SU-DHL-6 (cell line): Measurements from ENCODE around the gene CELF3.

Experiments
- H2AFZ ChIP-seq: fragments of 200-600 bp; sonication (generic); 2 replicates; pipeline ENCODE4 v1.6.1; 2014; ENCODE audit warnings: low read depth, mild to moderate bottlenecking, moderate library complexity, mixed read lengths, antibody characterized with exemption, low read length; ENCODE audit not compliant: severe bottlenecking
- H3F3A ChIP-seq: fragments of 200-600 bp; shearing (Covaris generic); 2 replicates; pipeline ENCODE4 v1.6.0; 2016; ENCODE audit warnings: antibody characterized with exemption, mild to moderate bottlenecking; ENCODE audit not compliant: insufficient read depth
- H3K27ac ChIP-seq: fragments of 200-600 bp; sonication (generic); 2 replicates; pipeline ENCODE4 v1.5.1; 2016; ENCODE audit warnings: low read depth, mild to moderate bottlenecking, low read length, moderate library complexity, mixed read lengths
- H3K27me3 ChIP-seq: fragments of 200-600 bp; sonication (generic), shearing (Covaris generic); 2 replicates; pipeline ENCODE4 v1.6.0; 2014; ENCODE audit warnings: mild to moderate bottlenecking, low read length
- H3K36me3 ChIP-seq: fragments of 200-600 bp; sonication (generic); 2 replicates; pipeline ENCODE4 v1.6.1; 2014; ENCODE audit warnings: mild to moderate bottlenecking, low read length, mixed read lengths
- H3K4me2 ChIP-seq: fragments of 300-600, 200-600 bp; shearing (Covaris generic), sonication (generic); 2 replicates; pipeline ENCODE4 v1.6.0; 2014; ENCODE audit warnings: low read length, low read depth, mild to moderate bottlenecking; ENCODE audit not compliant: poor library complexity, severe bottlenecking
- H3K4me3 ChIP-seq: fragments of 200-600 bp; sonication (generic); 2 replicates; pipeline ENCODE4 v1.5.1; 2014; ENCODE audit warnings: antibody characterized with exemption, low read length, mild to moderate bottlenecking, mixed read lengths; ENCODE audit not compliant: insufficient read depth, poor library complexity, severe bottlenecking
- H3K79me2 ChIP-seq: fragments of 200-600 bp; sonication (generic); 2 replicates; pipeline ENCODE4 v1.6.1; 2014; ENCODE audit warnings: mild to moderate bottlenecking, low read length, moderate library complexity; ENCODE audit not compliant: insufficient read depth
- H3K9ac ChIP-seq: fragments of 200-600 bp; sonication (generic); 2 replicates; pipeline ENCODE4 v1.7.0; 2014; ENCODE audit warnings: mild to moderate bottlenecking, low read length
- H3K9me2 ChIP-seq: fragments of 200-600 bp; sonication (generic); replicated peaks from 2 replicates; pipeline ENCODE4 v1.6.1; 2014; ENCODE audit warnings: low read length; ENCODE audit not compliant: insufficient read depth
- H3K9me3 ChIP-seq: fragments of 200-600 bp; sonication (generic); 2 replicates; pipeline ENCODE4 v1.6.1; 2014; ENCODE audit warnings: low read length, mixed read lengths; ENCODE audit not compliant: insufficient read depth
- H4K20me1 ChIP-seq: fragments of 200-600 bp; sonication (generic); 2 replicates; pipeline ENCODE4 v1.6.1; 2014; ENCODE audit warnings: low read depth, mild to moderate bottlenecking, antibody characterized with exemption, low read length, moderate library complexity, mixed read lengths
- EZH2phosphoT487 ChIP-seq: fragments of 200-600 bp; sonication (generic), shearing (Covaris generic); conservative IDR thresholded peaks from 2 replicates; pipeline ENCODE4 v1.6.1; 2018; ENCODE audit warnings: mild to moderate bottlenecking, antibody characterized with exemption, low read length, moderate library complexity, mixed read lengths
- TF ChIP-seq, protein P1 (sequence below): fragments of 200-600 bp; sonication (generic); IDR thresholded peaks from one replicate; pipeline ENCODE4 v1.5.1; 2017; ENCODE audit warnings: antibody characterized with exemption, mild to moderate bottlenecking, low read length, moderate library complexity; ENCODE audit not compliant: insufficient read depth, poor library complexity, severe bottlenecking

CELF3 gene

DNA sequence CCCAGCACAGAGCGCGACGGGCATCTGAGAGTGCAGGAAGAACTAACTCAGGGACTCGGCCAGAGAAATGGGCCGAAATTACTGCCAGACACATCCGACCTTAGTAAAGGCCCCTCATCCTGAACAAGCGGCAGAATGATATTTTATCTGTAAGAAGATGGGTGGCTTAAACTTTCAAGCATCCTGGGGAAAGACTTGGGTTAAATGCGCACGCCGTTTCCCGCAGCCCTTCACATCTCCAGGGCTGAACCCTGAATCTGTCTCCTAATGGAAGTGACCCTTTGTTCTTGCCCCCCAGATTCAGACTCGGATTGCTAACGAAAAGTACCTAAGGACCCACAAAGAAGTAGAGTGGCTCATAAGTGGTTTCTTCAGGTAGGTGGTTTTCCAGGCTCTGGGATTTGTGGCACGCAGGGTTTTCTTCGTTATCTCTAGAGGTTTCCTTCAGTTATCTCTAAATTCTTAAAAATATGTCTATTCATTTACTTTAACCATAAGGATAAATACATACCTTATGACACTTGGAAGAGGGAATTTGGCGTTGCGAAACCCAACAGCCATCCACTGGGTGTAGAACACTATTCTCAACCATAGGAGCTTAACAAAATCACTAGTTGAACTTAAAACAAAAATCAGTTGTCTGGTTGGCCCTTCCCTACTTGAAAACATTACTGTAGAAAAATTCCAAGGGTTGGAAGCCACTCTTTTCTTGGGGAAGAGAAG lies 5.3 kb upstream of the CELF3 start:
- Histone ChIP-seq H3K27me3 (no peaks in the 10 kb centered on the region), H3K27ac (no peak overlapping the region), H2AFZ (no peak overlapping the region), H3K79me2 (no peaks in the 10 kb centered on the region), H3K9me2 (no peaks in the 10 kb centered on the region), H3K4me2 (peak overlapping the region; percentile 45), H3K9ac (no peak overlapping the region), H3K36me3 (no peaks in the 10 kb centered on the region), H3K4me3 (no peak overlapping the region), H3K9me3 (no peaks in the 10 kb centered on the region), H4K20me1 (no peaks in the 10 kb centered on the region), H3F3A (no peaks in the 10 kb centered on the region)
- TF ChIP-seq, protein P1, sequence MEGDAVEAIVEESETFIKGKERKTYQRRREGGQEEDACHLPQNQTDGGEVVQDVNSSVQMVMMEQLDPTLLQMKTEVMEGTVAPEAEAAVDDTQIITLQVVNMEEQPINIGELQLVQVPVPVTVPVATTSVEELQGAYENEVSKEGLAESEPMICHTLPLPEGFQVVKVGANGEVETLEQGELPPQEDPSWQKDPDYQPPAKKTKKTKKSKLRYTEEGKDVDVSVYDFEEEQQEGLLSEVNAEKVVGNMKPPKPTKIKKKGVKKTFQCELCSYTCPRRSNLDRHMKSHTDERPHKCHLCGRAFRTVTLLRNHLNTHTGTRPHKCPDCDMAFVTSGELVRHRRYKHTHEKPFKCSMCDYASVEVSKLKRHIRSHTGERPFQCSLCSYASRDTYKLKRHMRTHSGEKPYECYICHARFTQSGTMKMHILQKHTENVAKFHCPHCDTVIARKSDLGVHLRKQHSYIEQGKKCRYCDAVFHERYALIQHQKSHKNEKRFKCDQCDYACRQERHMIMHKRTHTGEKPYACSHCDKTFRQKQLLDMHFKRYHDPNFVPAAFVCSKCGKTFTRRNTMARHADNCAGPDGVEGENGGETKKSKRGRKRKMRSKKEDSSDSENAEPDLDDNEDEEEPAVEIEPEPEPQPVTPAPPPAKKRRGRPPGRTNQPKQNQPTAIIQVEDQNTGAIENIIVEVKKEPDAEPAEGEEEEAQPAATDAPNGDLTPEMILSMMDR, result no peak
- TF ChIP-seq EZH2phosphoT487, result no peak

DNA sequence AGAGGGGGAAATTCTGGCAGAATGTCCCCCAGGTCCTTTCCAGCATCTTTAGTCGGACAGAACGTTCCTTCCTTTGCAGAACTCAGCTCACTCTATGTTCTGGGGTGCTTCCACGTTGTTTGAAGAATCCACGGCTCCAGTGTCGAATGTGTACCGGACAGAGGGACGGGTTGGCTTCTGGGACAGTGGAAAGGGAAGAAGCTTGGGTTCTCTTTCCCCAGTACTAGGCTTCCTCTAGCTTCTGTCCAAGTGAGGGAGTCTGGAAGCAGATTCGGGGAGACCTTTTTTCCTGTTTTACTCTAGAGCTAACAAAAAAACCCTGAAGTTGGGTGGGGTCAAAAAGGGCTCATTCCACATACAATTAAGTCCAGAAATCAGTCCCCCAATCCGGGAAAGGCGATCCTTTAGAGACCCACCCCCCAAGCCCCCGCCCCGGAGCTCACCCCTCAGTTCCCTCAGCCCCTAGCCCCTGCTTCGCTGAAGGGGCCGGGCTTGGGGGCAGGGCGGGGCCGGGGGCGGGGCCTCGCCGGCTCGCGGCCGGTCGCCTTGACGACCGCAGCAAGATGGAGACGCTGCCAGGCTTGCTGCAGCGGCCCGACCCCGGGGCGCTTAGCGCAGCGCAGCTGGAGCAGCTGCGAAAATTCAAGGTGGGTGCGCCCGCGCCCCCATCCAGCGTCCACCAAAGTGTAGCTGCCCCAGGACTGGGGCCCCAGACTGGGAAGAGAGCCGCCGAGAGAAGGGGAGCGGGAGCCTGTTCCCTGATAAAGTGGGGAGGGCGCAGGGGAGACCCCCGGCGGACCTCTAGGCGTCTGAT lies 4.6 kb upstream of the CELF3 start, which contains the start of gene RIIAD1:
Gene RIIAD1, plus strand, starts transcription at position 549 of the 814 bp plus-strand sequence. Its CDS starts 15 bp downstream, at position 564.
- peak within 1 kb of the TSS; percentile 27 for H2AFZ ChIP-seq
- no peaks in the 10 kb centered on the region for H3K9me3 ChIP-seq
- H4K20me1 ChIP-seq, result no peaks in the 10 kb centered on the region
- no peaks in the 10 kb centered on the region for H3K79me2 ChIP-seq
- no peak for TF ChIP-seq EZH2phosphoT487
- TF ChIP-seq, protein P1, result no peak
- H3K4me2 ChIP-seq, result peak within 1 kb of the TSS; percentile 45
- H3F3A ChIP-seq, result no peaks in the 10 kb centered on the region
- no peak within 1 kb of the TSS for H3K4me3 ChIP-seq
- H3K27ac ChIP-seq, result no peak within 1 kb of the TSS
- H3K27me3 ChIP-seq, result no peaks in the 10 kb centered on the region
- no peak within 1 kb of the TSS for H3K9ac ChIP-seq
- H3K36me3 ChIP-seq, result no peaks in the 10 kb centered on the region
- H3K9me2 ChIP-seq, result no peaks in the 10 kb centered on the region

DNA sequence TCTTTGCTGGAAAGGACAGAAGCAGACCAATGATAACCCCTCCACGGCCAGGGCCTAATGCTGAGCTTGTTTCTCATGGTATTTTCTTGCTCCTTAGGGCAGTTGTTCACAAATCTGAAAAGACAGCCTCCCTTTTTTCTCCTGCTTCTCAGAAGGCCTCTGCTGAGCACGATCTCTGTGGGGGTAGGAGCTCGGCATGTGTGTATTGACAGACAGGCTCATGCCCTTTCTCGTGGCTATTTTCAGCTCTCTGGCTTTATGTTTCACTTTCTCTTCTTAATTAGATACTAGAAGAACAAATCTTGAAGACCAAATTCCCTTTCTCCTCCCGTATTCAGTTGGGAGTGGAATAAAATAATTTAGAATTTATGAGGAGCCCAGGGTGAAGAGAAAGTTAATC lies 4.0 kb upstream of the CELF3 start:
- Histone ChIP-seq H3K9me2 (no peaks in the 10 kb centered on the region), H3K36me3 (no peaks in the 10 kb centered on the region), H3K4me3 (no peak overlapping the region), H3F3A (no peaks in the 10 kb centered on the region), H3K27ac (no peak overlapping the region), H3K79me2 (no peaks in the 10 kb centered on the region), H2AFZ (no peak overlapping the region), H3K9ac (no peak overlapping the region), H3K27me3 (no peaks in the 10 kb centered on the region), H4K20me1 (no peaks in the 10 kb centered on the region), H3K4me2 (peak overlapping the region; percentile 45), H3K9me3 (no peaks in the 10 kb centered on the region)
- no peak for TF ChIP-seq EZH2phosphoT487
- TF ChIP-seq, protein P1, result no peak
